DMS153 treated with DMSO at 0.1 percent for 48 hours (cell line): Measurements from ENCODE around the gene PYCR2.
A peak's percentile ranks its signal among the peaks of the same experiment; 100 is the strongest.

Experiments used
- DNase-seq: peaks from one replicate; lab custom pipeline; 2025; ENCODE audit not compliant: unreplicated experiment; lab: John Stamatoyannopoulos, UW

PYCR2 gene

GRCh38 chr1:225921734-225922709, 2.0 kb downstream of the PYCR2 start:
- peak; percentile 81 for DNase-seq

- peak; percentile 73 for DNase-seq
Measured at GRCh38 chr1:225919906-225920305, 4.1 kb downstream of the PYCR2 start.

GRCh38 chr1:225918280-225918679, 5.8 kb downstream of the PYCR2 start:
- no peak for DNase-seq

GRCh38 chr1:225917536-225917935, 6.5 kb downstream of the PYCR2 start:
- no peak for DNase-seq

GRCh38 chr1:225917101-225917500, 6.9 kb downstream of the PYCR2 start:
- no peak for DNase-seq

GRCh38 chr1:225915538-225915991, 8.5 kb downstream of the PYCR2 start:
- DNase-seq = peak; percentile 42

GRCh38 chr1:225914947-225915346, 9.1 kb downstream of the PYCR2 start:
- no peak for DNase-seq

- no peak for DNase-seq
Measured at GRCh38 chr1:225914391-225914790, 9.7 kb downstream of the PYCR2 start.

GRCh38 chr1:225911191-225912130, 12.6 kb downstream of the PYCR2 start:
- DNase-seq = no peak

- DNase-seq = no peak
Measured at GRCh38 chr1:225909477-225909876, 14.6 kb downstream of the PYCR2 start.

GRCh38 chr1:225908773-225909172, 15.3 kb downstream of the PYCR2 start:
- peak; percentile 81 for DNase-seq

GRCh38 chr1:225908013-225908640, 15.9 kb downstream of the PYCR2 start:
- no peak for DNase-seq

- no peak for DNase-seq
Measured at GRCh38 chr1:225907341-225907740, 16.7 kb downstream of the PYCR2 start.

- no peak for DNase-seq
Measured at GRCh38 chr1:225906467-225906866, 17.6 kb downstream of the PYCR2 start.

- no peak for DNase-seq
Measured at GRCh38 chr1:225903623-225904022, 20.4 kb downstream of the PYCR2 start.

GRCh38 chr1:225899044-225899925, 24.8 kb downstream of the PYCR2 start:
- no peak for DNase-seq

- DNase-seq = peak; percentile 44
Measured at GRCh38 chr1:225897595-225898514, 26.2 kb downstream of the PYCR2 start.

- DNase-seq = peak; percentile 68
Measured at GRCh38 chr1:225896937-225897549, 27.0 kb downstream of the PYCR2 start.

GRCh38 chr1:225896494-225896893, 27.6 kb downstream of the PYCR2 start:
- no peak for DNase-seq
